ENCODE measurements around the gene SMAD9.

Gene SMAD9

GRCh38 chr13:36865265-36865664, 54.8 kb downstream of the SMAD9 start:
- no peak for DNase-seq (ENCODE audit: low spot score)
- TF ChIP-seq CTCF (IDR thresholded peaks at IDR 0.05; ENCODE audit: extremely low read depth, missing control alignments) = no peak

GRCh38 chr13:36862722-36863121, 57.3 kb downstream of the SMAD9 start:
- DNase-seq (ENCODE audit: low spot score) = no peak
- no peak for TF ChIP-seq CTCF (IDR thresholded peaks at IDR 0.05; ENCODE audit: extremely low read depth, missing control alignments)

GRCh38 chr13:36862002-36862685, 57.9 kb downstream of the SMAD9 start:
- no peak for DNase-seq (ENCODE audit: low spot score)
- TF ChIP-seq CTCF (IDR thresholded peaks at IDR 0.05; ENCODE audit: extremely low read depth, missing control alignments) = no peak

GRCh38 chr13:36859259-36859658, 60.8 kb downstream of the SMAD9 start:
- no peak for DNase-seq (ENCODE audit: low spot score)
- TF ChIP-seq CTCF (IDR thresholded peaks at IDR 0.05; ENCODE audit: extremely low read depth, missing control alignments) = no peak

- TF ChIP-seq CTCF (IDR thresholded peaks at IDR 0.05; ENCODE audit: extremely low read depth, missing control alignments) = peak; percentile 38
- DNase-seq (ENCODE audit: low spot score) = peak; percentile 33
These were observed 61.7 kb downstream of the SMAD9 start for GRCh38 chr13:36858290-36858689.

- DNase-seq (ENCODE audit: low spot score) = no peak
- TF ChIP-seq CTCF (IDR thresholded peaks at IDR 0.05; ENCODE audit: extremely low read depth, missing control alignments) = no peak
These were observed 62.8 kb downstream of the SMAD9 start for GRCh38 chr13:36857253-36857652.

- DNase-seq (ENCODE audit: low spot score) = no peak
These were observed 69.1 kb downstream of the SMAD9 start for GRCh38 chr13:36850790-36851438.

More at GRCh38 chr13:36850790-36851438, 69.1 kb downstream of the SMAD9 start:
- TF ChIP-seq CTCF (IDR thresholded peaks at IDR 0.05; ENCODE audit: extremely low read depth, missing control alignments) = no peak

Data from GM20000 (cell line).